COR-L47 (cell line): ENCODE results near the gene TMBIM1.
"Not testable (repeated sequence)": the region's sequence is repeated elsewhere in the genome, so short reads cannot be mapped to it uniquely, and the experiment has no call there.

Experiments used
- DNase-seq: peaks from one replicate; lab custom pipeline; 2025; lab: John Stamatoyannopoulos, UW

The TMBIM1 gene

GRCh38 chr2:218290316-218291261 lies 1.7 kb downstream of the TMBIM1 start:
- no peak for DNase-seq

DNA sequence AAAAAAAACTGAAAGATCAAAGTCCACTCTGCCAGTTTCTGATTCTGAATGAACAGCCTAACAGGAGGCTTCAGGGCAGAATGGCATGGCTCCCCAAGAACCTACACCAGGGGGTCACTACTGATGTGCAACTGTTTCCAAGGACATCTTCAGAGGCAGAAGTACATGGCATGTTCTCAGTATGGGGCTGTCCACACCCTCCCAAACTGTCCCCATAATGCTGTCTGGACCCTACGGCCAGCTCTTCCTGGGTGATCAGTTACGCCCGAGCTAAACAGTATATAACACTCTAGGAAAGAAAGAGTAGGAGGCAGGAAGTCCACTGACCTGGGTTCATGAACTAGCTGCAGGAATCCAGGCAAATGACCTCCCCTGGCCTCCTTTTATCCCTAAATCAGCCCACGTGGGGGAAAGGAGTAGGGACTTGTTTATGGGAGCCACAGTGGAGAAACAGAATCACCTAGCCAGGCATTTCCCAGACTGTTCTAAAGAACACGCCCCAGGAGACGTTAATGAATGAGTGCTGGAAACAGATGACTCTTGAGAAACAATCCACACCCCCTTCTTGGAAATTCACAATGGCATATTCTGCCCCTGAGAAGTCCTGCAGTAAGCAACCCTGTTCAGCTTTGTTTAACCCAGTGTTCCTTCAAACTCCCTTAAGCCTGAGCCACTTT lies 2.5 kb downstream of the TMBIM1 start:
- DNase-seq: no peak

- DNase-seq: no peak
Observed at GRCh38 chr2:218286570-218287459, 5.5 kb downstream of the TMBIM1 start.

DNA sequence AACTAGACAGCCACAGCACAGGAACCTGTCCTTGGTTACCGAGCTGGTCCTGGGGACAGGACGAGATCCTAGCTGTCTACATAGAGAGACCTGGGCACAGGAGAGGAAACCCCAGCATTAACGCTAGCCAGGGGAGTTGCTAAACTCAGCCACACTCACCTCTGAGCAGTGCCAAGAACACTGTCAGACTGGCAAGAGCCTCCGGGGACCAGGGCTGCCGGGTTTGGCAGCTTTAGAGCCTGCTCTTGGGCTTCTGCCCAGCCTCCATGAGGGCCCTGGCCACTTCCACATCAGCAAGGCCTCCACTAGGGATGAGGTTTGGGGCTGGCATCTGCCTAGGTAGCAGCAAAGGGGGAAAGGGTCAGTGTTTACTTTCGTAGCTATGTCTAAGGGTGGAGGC lies 6.7 kb downstream of the TMBIM1 start:
- DNase-seq: no peak

DNA sequence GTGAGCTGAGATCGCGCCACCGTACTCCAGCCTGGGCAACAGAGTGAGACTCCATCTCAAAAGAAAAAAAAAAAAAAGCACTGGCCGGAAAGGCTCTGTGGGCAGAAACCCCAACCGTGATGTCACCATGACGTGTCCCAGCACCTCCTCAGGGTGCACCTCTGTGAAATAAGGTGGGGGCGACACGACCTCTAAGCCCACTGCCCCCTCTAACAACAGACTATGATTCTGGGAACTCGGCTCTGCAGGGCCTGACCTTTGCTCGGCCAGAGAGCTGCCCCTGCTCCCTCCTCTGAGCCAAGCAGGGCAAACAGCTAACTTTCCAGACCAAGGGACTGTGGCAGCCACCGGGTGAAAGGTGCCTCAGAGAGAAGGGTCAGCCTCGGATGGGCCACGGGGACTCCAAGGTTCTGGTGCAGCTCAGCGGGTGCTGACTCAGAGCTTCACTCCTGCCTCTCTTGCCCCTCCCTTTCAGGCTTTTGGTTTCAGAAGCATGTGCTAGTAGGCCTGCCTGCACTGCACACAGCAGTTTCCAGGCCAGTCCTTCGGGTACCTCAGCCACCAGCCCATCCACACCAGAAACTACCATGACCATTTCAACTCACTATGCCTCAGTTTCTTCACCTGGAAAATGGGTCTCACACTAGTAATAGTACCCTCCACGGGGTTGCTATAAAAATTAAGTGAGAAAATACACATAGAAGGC lies 8.0 kb downstream of the TMBIM1 start:
- no peak for DNase-seq

DNA sequence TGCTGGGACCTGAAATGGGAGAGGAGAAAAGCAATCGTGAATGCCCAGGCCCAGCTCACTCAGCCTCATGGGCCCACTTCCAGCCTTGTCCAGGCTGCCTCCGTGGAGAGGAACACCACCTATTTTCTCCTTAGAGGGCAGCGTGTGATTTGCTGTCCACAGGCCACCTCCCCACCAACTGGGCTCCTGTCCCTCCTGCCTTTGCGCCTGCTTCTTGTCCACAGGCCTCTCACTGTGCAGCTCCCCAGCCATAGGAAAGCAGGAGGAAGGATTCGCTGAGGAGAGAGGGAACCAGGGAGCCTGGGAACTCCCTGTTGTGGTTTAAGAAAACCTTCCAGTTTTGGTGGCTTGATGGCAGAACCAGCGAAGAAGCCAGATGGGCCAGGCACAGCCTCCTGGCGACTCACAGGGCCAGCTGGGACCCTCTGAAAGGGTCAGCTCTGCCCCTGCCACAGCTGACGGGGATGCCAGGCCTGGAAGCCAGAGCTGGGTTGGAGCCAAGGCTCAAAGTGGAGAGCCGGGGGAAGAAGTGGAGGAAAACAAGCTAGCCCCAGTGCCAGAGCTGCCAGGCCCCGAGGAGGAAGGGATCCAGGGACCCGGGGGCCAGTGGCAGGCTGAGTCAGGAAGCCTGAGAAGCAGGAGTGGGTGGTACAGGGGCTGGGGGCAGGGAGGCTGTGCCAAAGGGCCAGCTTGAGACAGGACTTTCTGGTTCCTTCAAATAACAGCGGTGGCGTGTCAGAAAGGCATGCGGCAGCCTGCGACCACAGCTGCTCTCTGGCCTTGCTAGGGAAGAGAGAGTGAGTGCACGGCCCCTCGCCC lies 9.9 kb downstream of the TMBIM1 start:
- no peak for DNase-seq

DNA sequence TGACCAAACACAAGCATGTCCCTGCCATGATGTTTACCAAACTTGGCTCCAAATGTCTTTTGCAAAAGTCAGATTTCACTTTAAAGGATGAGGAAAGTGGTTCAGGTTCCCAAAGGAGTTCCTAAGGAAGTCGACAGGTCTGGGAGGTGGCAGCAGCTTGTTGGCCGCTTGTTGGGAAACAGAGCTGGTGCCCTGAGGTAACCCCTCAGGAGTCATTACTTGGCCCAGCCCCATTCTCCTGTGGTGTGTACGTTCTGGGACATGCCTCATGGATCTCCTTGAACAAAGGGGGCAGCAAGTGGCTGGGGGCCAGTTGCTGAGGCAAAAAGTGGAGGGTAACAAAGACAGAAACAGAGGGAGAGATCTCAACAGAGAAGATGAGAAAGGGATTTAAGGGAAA lies 10.9 kb downstream of the TMBIM1 start:
- DNase-seq: no peak

DNA sequence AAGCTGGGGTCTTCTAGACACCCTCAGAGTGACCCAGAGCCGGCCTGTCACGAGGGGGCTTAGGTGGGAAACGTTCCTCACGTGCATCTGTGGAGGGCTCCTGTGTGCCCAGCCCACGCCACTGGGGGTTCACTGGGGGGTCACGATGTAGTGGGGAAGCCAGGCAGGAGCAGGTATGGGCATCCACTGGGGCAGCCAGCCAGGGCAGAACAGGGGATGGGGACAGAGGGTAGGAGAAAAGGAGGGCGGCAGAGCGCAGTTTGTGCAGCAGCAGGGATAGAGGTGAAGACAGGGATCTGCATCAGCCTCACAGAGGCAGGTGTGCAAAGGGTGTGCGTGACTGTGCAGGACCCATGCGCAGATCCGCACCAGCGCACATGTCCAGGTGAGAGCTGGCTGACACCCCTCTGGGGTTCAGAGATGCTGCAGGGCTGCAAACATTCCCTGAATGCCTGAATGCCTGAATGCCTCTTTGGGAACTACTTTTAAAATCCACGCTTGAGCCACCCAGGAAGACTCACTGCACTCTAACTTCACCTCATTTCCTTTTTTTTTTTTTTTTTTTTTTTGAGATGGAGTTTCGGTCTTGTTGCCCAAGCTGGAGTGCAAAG lies 11.9 kb downstream of the TMBIM1 start:
- no peak for DNase-seq

DNA sequence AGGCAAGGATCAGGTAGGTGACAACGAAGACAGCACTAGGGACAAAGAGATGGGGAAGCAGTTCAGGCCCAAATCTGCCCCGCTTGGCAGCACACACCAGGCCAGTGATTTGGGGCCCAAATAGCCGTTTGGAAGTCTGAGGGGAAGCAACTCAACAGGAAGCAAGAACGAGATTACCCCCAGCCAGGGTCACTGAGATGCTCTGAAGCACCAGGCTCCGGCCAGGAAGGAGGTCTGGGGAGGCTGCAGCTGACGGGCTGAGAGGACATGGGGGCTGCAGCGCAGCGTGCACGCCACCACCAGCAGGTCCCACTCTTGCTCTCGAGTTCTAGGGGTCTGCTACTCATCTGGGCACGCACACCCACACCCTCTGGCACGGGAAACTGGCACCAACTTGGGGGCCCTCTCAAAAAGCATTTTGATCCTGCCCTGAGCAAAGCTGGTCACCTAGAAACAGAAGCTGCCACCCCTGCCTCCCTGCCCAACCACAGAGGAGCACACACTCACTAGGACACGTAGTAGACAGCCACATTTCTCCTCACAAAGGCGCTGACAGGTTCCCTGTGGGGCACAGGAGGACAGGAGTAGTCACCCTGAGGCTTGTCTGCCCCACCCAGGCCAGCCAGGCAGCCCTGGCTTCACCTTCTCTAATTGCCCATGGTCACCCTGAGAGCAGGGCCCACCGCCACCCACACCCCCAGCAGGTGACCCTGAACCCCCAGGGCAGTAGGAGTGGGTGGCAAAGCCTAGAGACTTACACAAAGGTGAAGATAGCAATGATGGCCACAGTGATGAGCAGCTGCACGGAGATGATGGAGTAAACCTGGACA lies 13.6 kb downstream of the TMBIM1 start:
- DNase-seq: no peak

GRCh38 chr2:218277921-218278320 lies 14.4 kb downstream of the TMBIM1 start:
- DNase-seq: no peak

DNA sequence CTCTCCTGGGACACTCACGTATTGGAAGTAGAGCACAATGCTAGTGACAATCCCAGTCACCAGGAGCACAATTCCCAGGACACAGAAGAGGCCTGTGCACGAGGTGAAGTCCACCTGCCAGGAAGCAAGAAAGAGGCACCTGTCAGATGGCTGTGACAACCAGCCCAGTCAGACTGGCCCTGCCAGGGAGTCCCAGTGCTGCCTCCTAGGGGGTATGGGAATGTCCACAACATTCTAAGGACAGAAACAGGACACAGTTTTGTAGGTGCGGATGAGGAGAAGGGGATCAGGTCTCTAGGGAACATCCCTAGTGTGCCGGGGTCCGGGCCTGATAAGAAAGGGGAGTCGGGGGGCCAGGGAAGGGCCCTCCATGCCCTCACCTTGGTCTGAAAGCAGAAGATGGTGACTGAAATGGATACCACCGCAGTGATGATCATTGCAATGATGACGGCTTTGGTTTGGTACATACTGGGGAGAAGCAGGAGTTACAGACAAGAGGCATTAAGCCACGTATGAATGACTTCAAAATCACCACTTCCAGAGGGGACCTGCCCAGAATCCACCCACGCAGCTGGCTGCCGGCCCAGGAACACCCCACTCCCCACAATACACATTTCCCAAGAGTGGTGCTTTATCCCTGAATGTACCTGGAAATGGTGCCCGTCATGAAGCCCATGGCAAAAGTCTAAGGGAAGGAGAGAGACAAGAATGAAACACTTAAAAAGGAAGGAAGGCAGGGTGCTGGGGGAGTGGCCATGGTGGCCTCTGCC lies 15.1 kb downstream of the TMBIM1 start:
- DNase-seq: no peak

- DNase-seq: no peak
Observed at GRCh38 chr2:218275371-218276072, 16.8 kb downstream of the TMBIM1 start.

GRCh38 chr2:218274586-218274985 lies 17.7 kb downstream of the TMBIM1 start:
- DNase-seq: no peak

- DNase-seq: no peak
Observed at GRCh38 chr2:218273908-218274249, 18.4 kb downstream of the TMBIM1 start.

DNA sequence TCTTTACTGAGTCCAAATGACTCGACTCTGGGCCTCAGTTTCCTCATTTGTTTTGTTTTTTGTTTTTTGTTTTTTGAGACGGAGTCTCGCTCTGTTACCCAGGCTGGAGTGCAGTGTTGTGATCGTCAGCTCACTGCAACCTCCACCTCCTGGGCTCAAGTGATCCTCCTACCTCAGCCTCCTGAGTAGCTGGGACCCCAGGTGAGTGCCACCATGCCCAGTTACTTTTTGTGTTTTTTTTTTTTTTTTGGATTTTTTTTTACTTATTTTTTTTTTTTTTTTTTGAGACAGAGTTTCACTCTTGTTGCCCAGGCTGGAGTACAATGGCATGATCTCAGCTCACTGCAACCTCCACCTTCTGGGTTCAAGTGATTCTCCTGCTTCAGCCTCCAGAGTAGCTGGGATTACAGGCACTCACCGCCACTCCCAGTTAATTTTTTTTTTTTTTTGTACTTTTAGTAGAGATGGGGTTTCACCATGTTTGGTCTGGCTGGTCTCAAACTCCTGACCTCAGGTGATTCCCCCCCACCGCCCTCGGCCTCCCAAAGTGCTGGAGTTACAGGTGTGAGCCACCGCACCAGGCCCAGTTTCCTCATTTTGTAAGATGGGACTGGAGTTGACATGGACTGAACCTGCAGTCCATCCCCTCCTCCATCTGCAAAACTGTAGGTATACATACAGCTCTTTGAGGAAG lies 18.9 kb downstream of the TMBIM1 start:
- DNase-seq: not testable (repeated sequence)

DNA sequence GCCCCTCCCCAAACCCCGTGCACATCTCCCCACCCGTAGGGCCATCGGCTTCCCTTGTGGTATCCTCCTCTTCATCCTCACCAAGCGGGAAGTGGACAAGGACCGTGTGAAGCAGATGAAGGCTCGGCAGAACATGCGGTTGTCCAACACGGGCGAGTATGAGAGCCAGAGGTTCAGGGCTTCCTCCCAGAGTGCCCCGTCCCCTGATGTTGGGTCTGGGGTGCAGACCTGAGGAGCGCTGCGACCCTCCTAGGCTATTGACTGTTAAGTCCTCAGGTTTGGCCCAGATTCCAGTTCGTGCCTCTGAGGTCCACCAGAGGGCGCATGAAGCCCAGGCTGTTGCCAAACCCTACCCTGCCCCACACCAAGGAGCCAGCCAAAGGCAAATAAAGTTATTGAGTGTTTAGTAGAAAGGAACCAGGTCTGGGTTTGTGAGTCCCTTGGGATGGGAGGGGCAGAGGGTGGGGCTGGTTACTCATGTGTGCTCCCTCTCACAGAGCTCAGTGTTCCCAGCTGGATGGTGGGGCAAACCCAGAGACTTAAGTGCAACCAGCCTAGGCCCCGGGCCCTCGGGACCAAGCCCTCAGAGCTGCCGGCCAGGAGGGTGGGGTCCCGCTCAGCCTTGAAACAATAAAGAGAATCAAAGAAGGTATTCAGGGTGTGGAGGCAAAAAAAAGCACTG lies 19.6 kb downstream of the TMBIM1 start:
- peak; percentile 77 for DNase-seq
